SU-DHL-6 (cell line): ENCODE data around the gene ATP2A1.

ENCODE experiments used
- H2AFZ ChIP-seq: fragments of 200-600 bp; sonication (generic); 2 replicates; pipeline ENCODE4 v1.6.1; 2014; ENCODE audit warnings: low read depth, mild to moderate bottlenecking, moderate library complexity, mixed read lengths, antibody characterized with exemption, low read length; ENCODE audit not compliant: severe bottlenecking
- H3F3A ChIP-seq: fragments of 200-600 bp; shearing (Covaris generic); 2 replicates; pipeline ENCODE4 v1.6.0; 2016; ENCODE audit warnings: antibody characterized with exemption, mild to moderate bottlenecking; ENCODE audit not compliant: insufficient read depth
- H3K27ac ChIP-seq: fragments of 200-600 bp; sonication (generic); 2 replicates; pipeline ENCODE4 v1.5.1; 2016; ENCODE audit warnings: low read depth, mild to moderate bottlenecking, low read length, moderate library complexity, mixed read lengths
- H3K27me3 ChIP-seq: fragments of 200-600 bp; sonication (generic), shearing (Covaris generic); 2 replicates; pipeline ENCODE4 v1.6.0; 2014; ENCODE audit warnings: mild to moderate bottlenecking, low read length
- H3K36me3 ChIP-seq: fragments of 200-600 bp; sonication (generic); 2 replicates; pipeline ENCODE4 v1.6.1; 2014; ENCODE audit warnings: mild to moderate bottlenecking, low read length, mixed read lengths
- H3K4me2 ChIP-seq: fragments of 300-600, 200-600 bp; shearing (Covaris generic), sonication (generic); 2 replicates; pipeline ENCODE4 v1.6.0; 2014; ENCODE audit warnings: low read length, low read depth, mild to moderate bottlenecking; ENCODE audit not compliant: poor library complexity, severe bottlenecking
- H3K4me3 ChIP-seq: fragments of 200-600 bp; sonication (generic); 2 replicates; pipeline ENCODE4 v1.5.1; 2014; ENCODE audit warnings: antibody characterized with exemption, low read length, mild to moderate bottlenecking, mixed read lengths; ENCODE audit not compliant: insufficient read depth, poor library complexity, severe bottlenecking
- H3K79me2 ChIP-seq: fragments of 200-600 bp; sonication (generic); 2 replicates; pipeline ENCODE4 v1.6.1; 2014; ENCODE audit warnings: mild to moderate bottlenecking, low read length, moderate library complexity; ENCODE audit not compliant: insufficient read depth
- H3K9ac ChIP-seq: fragments of 200-600 bp; sonication (generic); 2 replicates; pipeline ENCODE4 v1.7.0; 2014; ENCODE audit warnings: mild to moderate bottlenecking, low read length
- H3K9me2 ChIP-seq: fragments of 200-600 bp; sonication (generic); replicated peaks from 2 replicates; pipeline ENCODE4 v1.6.1; 2014; ENCODE audit warnings: low read length; ENCODE audit not compliant: insufficient read depth
- H3K9me3 ChIP-seq: fragments of 200-600 bp; sonication (generic); 2 replicates; pipeline ENCODE4 v1.6.1; 2014; ENCODE audit warnings: low read length, mixed read lengths; ENCODE audit not compliant: insufficient read depth
- H4K20me1 ChIP-seq: fragments of 200-600 bp; sonication (generic); 2 replicates; pipeline ENCODE4 v1.6.1; 2014; ENCODE audit warnings: low read depth, mild to moderate bottlenecking, antibody characterized with exemption, low read length, moderate library complexity, mixed read lengths
- CTCF ChIP-seq: fragments of 200-600 bp; sonication (generic); IDR thresholded peaks from one replicate; pipeline ENCODE4 v1.5.1; 2017; ENCODE audit warnings: antibody characterized with exemption, mild to moderate bottlenecking, low read length, moderate library complexity; ENCODE audit not compliant: insufficient read depth, poor library complexity, severe bottlenecking
- EZH2phosphoT487 ChIP-seq: fragments of 200-600 bp; sonication (generic), shearing (Covaris generic); conservative IDR thresholded peaks from 2 replicates; pipeline ENCODE4 v1.6.1; 2018; ENCODE audit warnings: mild to moderate bottlenecking, antibody characterized with exemption, low read length, moderate library complexity, mixed read lengths

The ATP2A1 gene

GRCh38 chr16:28869201-28869600 lies 9.1 kb upstream of the ATP2A1 start:
- H2AFZ ChIP-seq = no peak overlapping the region
- no peaks in the 10 kb centered on the region for H4K20me1 ChIP-seq
- H3K27me3 ChIP-seq = no peaks in the 10 kb centered on the region
- no peak overlapping the region for H3K4me3 ChIP-seq
- peaks cover 19% of the 10 kb centered on the region for H3K79me2 ChIP-seq
- no peak for TF ChIP-seq CTCF
- TF ChIP-seq EZH2phosphoT487 = no peak
- H3K36me3 ChIP-seq = no peaks in the 10 kb centered on the region
- H3K9me3 ChIP-seq = no peaks in the 10 kb centered on the region
- no peaks in the 10 kb centered on the region for H3K9me2 ChIP-seq
- peaks cover 7% of the 10 kb centered on the region; the same call in 1 of the 2 replicates for H3F3A ChIP-seq
- no peak overlapping the region for H3K4me2 ChIP-seq
- no peak overlapping the region for H3K9ac ChIP-seq
- H3K27ac ChIP-seq = no peak overlapping the region

- no peak overlapping the region for H2AFZ ChIP-seq
- no peaks in the 10 kb centered on the region for H3K27me3 ChIP-seq
- no peaks in the 10 kb centered on the region for H4K20me1 ChIP-seq
- no peak overlapping the region for H3K9ac ChIP-seq
- no peak overlapping the region for H3K4me2 ChIP-seq
- no peaks in the 10 kb centered on the region for H3K9me2 ChIP-seq
- H3F3A ChIP-seq = no peaks in the 10 kb centered on the region
- H3K79me2 ChIP-seq = no peaks in the 10 kb centered on the region
- H3K4me3 ChIP-seq = no peak overlapping the region
- no peaks in the 10 kb centered on the region for H3K36me3 ChIP-seq
- no peak for TF ChIP-seq EZH2phosphoT487
- no peak for TF ChIP-seq CTCF
- no peak overlapping the region for H3K27ac ChIP-seq
- H3K9me3 ChIP-seq = no peaks in the 10 kb centered on the region
Measured at GRCh38 chr16:28872952-28873351, 5.3 kb upstream of the ATP2A1 start.

GRCh38 chr16:28873543-28874201 lies 4.6 kb upstream of the ATP2A1 start:
- Histone ChIP-seq H4K20me1 (no peaks in the 10 kb centered on the region), H3K36me3 (no peaks in the 10 kb centered on the region), H3K4me2 (no peak overlapping the region), H3K9me2 (no peaks in the 10 kb centered on the region), H3K9me3 (no peaks in the 10 kb centered on the region), H3K9ac (no peak overlapping the region), H3K4me3 (no peak overlapping the region), H3K79me2 (no peaks in the 10 kb centered on the region), H3K27me3 (no peaks in the 10 kb centered on the region), H3K27ac (no peak overlapping the region), H3F3A (no peaks in the 10 kb centered on the region), H2AFZ (no peak overlapping the region)
- TF ChIP-seq EZH2phosphoT487 (no peak), CTCF (peak; percentile 77)
